RWPE2 (cell line): ENCODE results near the gene GRAP.

Source experiments
- ATAC-seq: fragments of 200-7000 bp; cut with Tn5 transposase; 3 replicates; pipeline ENCODE4 v1.9.1; 2021; ENCODE audit warnings: low read depth
- DNase-seq: peaks from one replicate; pipeline ENCODE4 v3.0.0-alpha.2; 2020; ENCODE audit warnings: low spot score
- H3K27ac ChIP-seq: fragments of 450-650 bp; 2 replicates; pipeline ENCODE4 v1.5.1; 2017; ENCODE audit warnings: mild to moderate bottlenecking; ENCODE audit not compliant: poor library complexity, severe bottlenecking
- H3K27me3 ChIP-seq: fragments of 250-450 bp; sonication (Bioruptor Pico); 2 replicates; pipeline ENCODE4 v1.5.1; 2021; ENCODE audit warnings: mild to moderate bottlenecking, moderate library complexity; ENCODE audit not compliant: insufficient read depth, poor library complexity, severe bottlenecking
- H3K36me3 ChIP-seq: fragments of 250-450 bp; sonication (Bioruptor Pico); 2 replicates; pipeline ENCODE4 v1.5.1; 2020; ENCODE audit warnings: low read depth, mild to moderate bottlenecking, moderate library complexity
- H3K4me1 ChIP-seq: fragments of 250-450 bp; sonication (Bioruptor Pico); 2 replicates; pipeline ENCODE4 v1.5.1; 2021; ENCODE audit warnings: mild to moderate bottlenecking, moderate library complexity; ENCODE audit not compliant: insufficient read depth, poor library complexity, severe bottlenecking
- H3K4me3 ChIP-seq: fragments of 250-450 bp; sonication (Bioruptor Pico); 2 replicates; pipeline ENCODE4 v1.5.1; 2021; ENCODE audit warnings: mild to moderate bottlenecking, moderate library complexity; ENCODE audit not compliant: severe bottlenecking
- H3K9me3 ChIP-seq: fragments of 250-450 bp; sonication (Bioruptor Pico); 2 replicates; pipeline ENCODE4 v1.5.1; 2021; ENCODE audit warnings: mild to moderate bottlenecking, moderate library complexity; ENCODE audit not compliant: severe bottlenecking
- CTCF ChIP-seq: fragments of 450-650 bp; IDR thresholded peaks from one replicate; pipeline ENCODE4 v1.5.1; 2017; ENCODE audit warnings: mild to moderate bottlenecking, moderate library complexity; ENCODE audit not compliant: poor library complexity, severe bottlenecking

Gene GRAP

GRCh38 chr17:18984273-18985114 is 62.3 kb downstream of the GRAP start:
- Histone ChIP-seq H3K4me3 (no peak overlapping the region), H3K9me3 (no peaks in the 10 kb centered on the region), H3K27me3 (no peaks in the 10 kb centered on the region), H3K36me3 (peaks cover 57% of the 10 kb centered on the region), H3K27ac (no peak overlapping the region), H3K4me1 (no peaks in the 10 kb centered on the region)
- ATAC-seq (no peak), DNase-seq (no peak)
- TF ChIP-seq CTCF: no peak

- H3K36me3 ChIP-seq: peaks cover 61% of the 10 kb centered on the region
- H3K27ac ChIP-seq: peak overlapping the region; percentile 12
- DNase-seq: no peak
- TF ChIP-seq CTCF: no peak
- no peaks in the 10 kb centered on the region for H3K4me1 ChIP-seq
- peak; percentile 70 for ATAC-seq
- no peaks in the 10 kb centered on the region for H3K9me3 ChIP-seq
- H3K4me3 ChIP-seq: no peak overlapping the region
- H3K27me3 ChIP-seq: no peaks in the 10 kb centered on the region
Measured at GRCh38 chr17:18981642-18982424, 64.9 kb downstream of the GRAP start.

GRCh38 chr17:18981335-18981641 is 65.5 kb downstream of the GRAP start:
- ATAC-seq: no peak
- peaks cover 60% of the 10 kb centered on the region for H3K36me3 ChIP-seq
- H3K4me1 ChIP-seq: no peaks in the 10 kb centered on the region
- no peaks in the 10 kb centered on the region for H3K9me3 ChIP-seq
- no peaks in the 10 kb centered on the region for H3K27me3 ChIP-seq
- TF ChIP-seq CTCF: no peak
- no peak for DNase-seq
- no peak overlapping the region for H3K27ac ChIP-seq
- H3K4me3 ChIP-seq: no peak overlapping the region

DNA sequence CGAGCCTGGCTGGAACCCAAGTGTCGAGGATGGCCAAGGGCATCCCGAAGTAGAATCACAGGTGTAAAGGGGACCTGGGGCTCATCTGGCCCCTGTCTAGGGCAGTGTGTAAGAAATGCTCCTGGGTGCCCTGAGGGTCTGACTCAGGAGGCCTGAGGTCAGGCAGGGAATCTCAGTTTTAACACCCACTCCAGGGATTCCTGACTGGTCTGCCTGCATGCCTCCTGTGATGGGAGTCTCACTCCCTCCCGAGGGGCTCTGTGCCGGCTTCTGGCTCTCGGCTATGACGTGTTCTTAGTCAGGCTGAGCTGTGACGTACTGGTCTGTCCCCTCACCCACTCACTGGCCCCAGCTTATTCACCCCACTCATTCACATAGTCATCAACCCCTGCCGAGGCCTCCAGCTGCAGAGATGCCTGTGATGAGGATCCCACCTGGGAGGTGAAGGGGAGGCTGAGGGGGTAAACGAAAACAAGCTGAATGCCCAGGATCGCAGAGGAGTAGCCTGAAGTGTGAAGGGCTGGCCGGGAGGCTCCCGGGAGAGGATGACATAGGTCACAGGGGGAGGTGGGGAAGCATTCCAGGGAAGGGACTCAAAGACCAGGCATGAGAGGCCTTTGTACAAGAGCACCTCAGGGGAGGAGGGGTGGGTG is 65.9 kb downstream of the GRAP start:
- ATAC-seq (no peak), DNase-seq (no peak)
- H3K4me3 ChIP-seq: no peak overlapping the region
- no peaks in the 10 kb centered on the region for H3K27me3 ChIP-seq
- no peak overlapping the region for H3K27ac ChIP-seq
- no peaks in the 10 kb centered on the region for H3K9me3 ChIP-seq
- H3K36me3 ChIP-seq: peaks cover 58% of the 10 kb centered on the region
- H3K4me1 ChIP-seq: no peaks in the 10 kb centered on the region
- TF ChIP-seq CTCF: no peak
